NCI-H1092 treated with DMSO at 0.1 percent for 48 hours (cell line): ENCODE data around the gene TELO2.

Source experiments
- DNase-seq: peaks from one replicate; lab custom pipeline; 2025; lab: John Stamatoyannopoulos, UW

TELO2 gene

GRCh38 chr16:1554826-1555445, 61.8 kb downstream of the TELO2 start:
- DNase-seq: no peak

- no peak for DNase-seq
These were observed 63.1 kb downstream of the TELO2 start for GRCh38 chr16:1556254-1556653.

GRCh38 chr16:1557074-1557473, 63.9 kb downstream of the TELO2 start:
- no peak for DNase-seq

- no peak for DNase-seq
These were observed 64.4 kb downstream of the TELO2 start for GRCh38 chr16:1557576-1557975.

- no peak for DNase-seq
These were observed 66.4 kb downstream of the TELO2 start for GRCh38 chr16:1559446-1559975.
